HepG2 (cell line): Measurements from ENCODE around the gene KIF6. TPM values are rescaled to one million over a fixed set of nuclear protein-coding genes. Genes with fewer than 3 reads are reported as not detected.
A peak's percentile ranks its signal among the peaks of the same experiment; 100 is the strongest.

ENCODE experiments used
- ATAC-seq: fragments of 200-7000 bp; cut with Tn5 transposase; 3 replicates; pipeline ENCODE4 v1.9.1; 2020; ENCODE audit warnings: mild to moderate bottlenecking, moderate library complexity
- BruUV-seq: library from RNA; stranded (reverse); fragments of 400-500 nt; replicated peaks from 2 replicates; lab custom pipeline; 2021; lab: Mats Ljungman, UMichigan
- CTCF ChIA-PET: fragments of 300-600 bp; formaldehyde crosslinking; extraction: SDS; loops from one replicate; lab custom pipeline; 2021; ENCODE audit warnings: low total read pairs, inconsistent platforms, low intra/inter-chr PET ratio; lab: Yijun Ruan, JAX
- POLR2A ChIA-PET: fragments of 350-600 bp; sonication (Branson Sonifier 250); formaldehyde crosslinking; loops from one replicate; lab custom pipeline; 2020; ENCODE audit warnings: antibody characterized with exemption, inconsistent platforms; lab: Yijun Ruan, JAX
- DNase-seq: peaks from one replicate; pipeline ENCODE4 v3.0.0-alpha.2; 2015; ENCODE audit warnings: low spot score
- FAIRE-seq: peaks from 3 replicates; lab custom pipeline; 2011; peaks lifted over from hg19 to GRCh38; lab: Jason Lieb, UNC
- H2AFZ ChIP-seq: one replicate; pipeline ENCODE4 v1.6.1; 2011; ENCODE audit warnings: low read length, inconsistent platforms
- H3K27ac ChIP-seq: fragments of 300-600 bp; 3 replicates; pipeline ENCODE4 v1.8.0; 2011; ENCODE audit warnings: mixed run types, mild to moderate bottlenecking, mixed read lengths, low read length, inconsistent platforms; ENCODE audit not compliant: insufficient read depth; ENCODE audit errors: extremely low read length
- H3K27me3 ChIP-seq, 2 experiments: fragments of 200-600 bp in 1 of 2; 2 replicates in 1 of 2; 3 replicates in 1 of 2; pipeline versions ENCODE4 v1.6.0 to v1.8.0; 2011; ENCODE audit warnings: low read length in 2 of 2, mild to moderate bottlenecking in 2 of 2, moderate library complexity in 2 of 2, inconsistent platforms in 1 of 2; ENCODE audit not compliant: insufficient read depth in 2 of 2, control insufficient read depth in 1 of 2
- H3K36me3 ChIP-seq, 2 experiments: fragments of 200-600 bp in 1 of 2; replicated peaks in 1 of 2; 2 replicates in 1 of 2; 3 replicates in 1 of 2; pipeline versions ENCODE4 v1.5.1 to v1.8.0; 2011; ENCODE audit warnings: low read length in 2 of 2, inconsistent platforms in 1 of 2; ENCODE audit not compliant: insufficient read depth in 2 of 2, control insufficient read depth in 1 of 2
- H3K4me1 ChIP-seq: 2 replicates; pipeline ENCODE4 v1.5.1; 2012; ENCODE audit warnings: low read length, inconsistent platforms; ENCODE audit not compliant: insufficient read depth
- H3K4me2 ChIP-seq: 2 replicates; pipeline ENCODE4 v1.6.0; 2011; ENCODE audit warnings: low read depth, low read length, inconsistent platforms
- H3K4me3 ChIP-seq, 3 experiments: fragments of 200-600 bp in 1 of 3; sonication (generic), shearing (Covaris generic) in 1 of 3; replicated peaks in 1 of 3; 2 replicates each; pipeline ENCODE4 v1.5.1; 2011 to 2016; ENCODE audit warnings: low read length in 3 of 3, inconsistent platforms in 2 of 3, low read depth in 2 of 3, mild to moderate bottlenecking in 2 of 3, control low read depth in 1 of 3, mixed read lengths in 1 of 3; ENCODE audit not compliant: insufficient read depth in 1 of 3
- H3K79me2 ChIP-seq: one replicate; pipeline ENCODE4 v1.6.1; 2011; ENCODE audit warnings: low read length, inconsistent platforms; ENCODE audit not compliant: insufficient read depth
- H3K9ac ChIP-seq: 2 replicates; pipeline ENCODE4 v1.6.0; 2011; ENCODE audit warnings: mild to moderate bottlenecking, low read depth, low read length, inconsistent platforms; ENCODE audit not compliant: insufficient read depth
- H3K9me3 ChIP-seq: 2 replicates; pipeline ENCODE4 v1.5.1; 2012; ENCODE audit warnings: mild to moderate bottlenecking, low read length
- H4K20me1 ChIP-seq: 2 replicates; pipeline ENCODE4 v1.6.0; 2011; ENCODE audit warnings: inconsistent platforms, mild to moderate bottlenecking, low read length, moderate library complexity; ENCODE audit not compliant: insufficient read depth
- FOSL2 ChIP-seq: sonication (generic); formaldehyde crosslinking; IDR thresholded peaks from 2 replicates; pipeline ENCODE4 v1.4.0; 2020; ENCODE audit warnings: missing genetic modification reagents
- MEIS1 ChIP-seq: sonication (generic); formaldehyde crosslinking; IDR thresholded peaks from 2 replicates; pipeline ENCODE4 v1.9.0; 2021; ENCODE audit warnings: mild to moderate bottlenecking, missing genetic modification reagents, moderate library complexity, borderline replicate concordance
- ZNF350 ChIP-seq: sonication (generic); formaldehyde crosslinking; IDR thresholded peaks from 2 replicates; pipeline ENCODE4 v1.4.0; 2020; ENCODE audit warnings: mild to moderate bottlenecking, low read depth, missing genetic modification reagents, borderline replicate concordance
- ZNF446 ChIP-seq: sonication (generic); formaldehyde crosslinking; IDR thresholded peaks from 2 replicates; pipeline ENCODE4 v1.5.0; 2020; ENCODE audit warnings: mild to moderate bottlenecking, missing genetic modification reagents
- WGBS: methylation state at CpG from one replicate; pipeline ENCODE4 v1.1.6; 2017; ENCODE audit warnings: low lambda C conversion rate; 5-methylcytosine and 5-hydroxymethylcytosine counted together
- in situ Hi-C: cut with HindIII; loops from 2 replicates; pipeline ENCODE4 v1.10.0; 2017; ENCODE audit warnings: low pct_unique_long_range_greater_than_20kb; ENCODE audit not compliant: extremely low pct_ligation_motif_present
- intact Hi-C: fragments of 100-400 bp; cut with micrococcal nuclease; formaldehyde crosslinking; loops from one replicate; pipeline ENCODE4 v1.10.0; 2022; ENCODE audit not compliant: unreplicated experiment
- polyA plus RNA-seq, 8 experiments: library from polyadenylated mRNA; depleted of rRNA in 3 of 8; stranded (reverse) in 7 of 8; unstranded in 1 of 8; fragments of >200 nt; fragmentation: Illumina TruSeq in 4 of 8; extraction: Trizol in 4 of 8; gene quantifications; 2 replicates each; pipeline versions ENCODE4 v1.2.1 to v1.2.3, GENCODE V29; 2011 to 2016; ENCODE audit warnings: low read depth in 4 of 8, missing spikeins in 1 of 8, mixed read lengths in 1 of 8; ENCODE audit not compliant: insufficient read depth in 1 of 8
- total RNA-seq, 5 experiments: library from RNA; depleted of rRNA; stranded (reverse); fragments of >200 nt; fragmentation: Illumina TruSeq; extraction: Trizol; gene quantifications; 2 replicates each; pipeline ENCODE4 v1.2.3, GENCODE V29; 2016; ENCODE audit warnings: low read depth in 1 of 5

KIF6 gene
- total and polyA plus RNA-seq, 2 of the 13 experiments (the other 11 are each of a cell fraction or from before 2014, with no cell fraction given), result 0.04 to 0.27 TPM

GRCh38 chr6:39417440-39417839 lies 307.8 kb downstream of the KIF6 start:
- no peak overlapping the region for H3K27ac ChIP-seq
- peaks cover 12% of the 10 kb centered on the region; the same call in 1 of the 2 replicates for H3K4me1 ChIP-seq
- in situ Hi-C loops (no loop called here), intact Hi-C loops (no loop called here)
- H3K27me3 ChIP-seq, result peaks cover 0 to 3% of the 10 kb centered on the region in 2 experiments; a peak in 1 of 5 replicates
- FAIRE-seq (no peak), DNase-seq (no peak), ATAC-seq (no peak)
- no peak overlapping the region for H2AFZ ChIP-seq
- no peak overlapping the region for H3K4me3 ChIP-seq
- no peaks in the 10 kb centered on the region for H3K9me3 ChIP-seq
- H4K20me1 ChIP-seq, result no peaks in the 10 kb centered on the region
- H3K79me2 ChIP-seq, result no peaks in the 10 kb centered on the region
- ChIA-PET POLR2A (no interaction called here), CTCF (no interaction called here)
- H3K36me3 ChIP-seq, result no peaks in the 10 kb centered on the region
- no peak for TF ChIP-seq ZNF350 (CRISPR knock-in tag)
- TF ChIP-seq FOSL2, result no peak
- TF ChIP-seq MEIS1 (CRISPR knock-in tag), result no peak
- H3K9ac ChIP-seq, result no peak overlapping the region
- BruUV-seq, result no TSS peak
- WGBS, result 8% methylated on average over 2 of the region's 2 CpGs
- H3K4me2 ChIP-seq, result no peak overlapping the region

GRCh38 chr6:39416728-39417127 lies 308.5 kb downstream of the KIF6 start:
- TF ChIP-seq ZNF446 (CRISPR knock-in tag), result no peak
- in situ Hi-C loops, result no loop called here
- Histone ChIP-seq H3K4me3 (no peak overlapping the region), H2AFZ (no peak overlapping the region), H3K36me3 (no peaks in the 10 kb centered on the region), H3K27ac (no peak overlapping the region), H3K27me3 (no peaks in the 10 kb centered on the region), H4K20me1 (no peaks in the 10 kb centered on the region), H3K4me1 (peaks cover 12% of the 10 kb centered on the region; the same call in 1 of the 2 replicates), H3K9me3 (no peaks in the 10 kb centered on the region), H3K9ac (no peak overlapping the region), H3K79me2 (no peaks in the 10 kb centered on the region), H3K4me2 (no peak overlapping the region)
- FAIRE-seq (no peak), DNase-seq (no peak), ATAC-seq (peak; percentile 40; the same call in 2 of the 3 replicates)
- intact Hi-C loops, result no loop called here
- BruUV-seq, result no TSS peak
- ChIA-PET POLR2A (no interaction called here), CTCF (no interaction called here)
- 1% methylated on average over 4 of the region's 4 CpGs for WGBS
